Peyer's patch (tissue), 4 donors: Measurements from ENCODE around the gene ZNF460. TPM values are rescaled to one million over a fixed set of nuclear protein-coding genes. Genes with fewer than 3 reads are reported as not detected.

Experiments
- DNase-seq, 3 donors: peaks; one replicate each; pipeline ENCODE4 v3.0.0-alpha.2; 2017 to 2019
- H3K27ac ChIP-seq, 4 donors: fragments of 200-600 bp; sonication (generic); one replicate each; pipeline ENCODE4 v1.5.1; 2016 to 2019
- H3K27me3 ChIP-seq, 2 donors: fragments of 200-600 bp; sonication (generic); one replicate each; pipeline ENCODE4 v1.5.1; 2019
- H3K36me3 ChIP-seq, 3 donors: fragments of 200-600 bp; sonication (generic); one replicate each; pipeline ENCODE4 v1.5.1; 2016 to 2019
- H3K4me1 ChIP-seq, 4 donors: fragments of 200-600 bp; sonication (generic); one replicate each; pipeline ENCODE4 v1.5.1; 2016 to 2019
- H3K4me3 ChIP-seq, 4 donors: fragments of 200-600 bp; sonication (generic); 1 replicate in 3 of 4; 2 replicates in 1 of 4; pipeline ENCODE4 v1.5.1; 2016 to 2019; ENCODE audit warnings: mild to moderate bottlenecking in 1 of 4
- H3K9me3 ChIP-seq, 4 donors: fragments of 200-600 bp; sonication (generic); one replicate each; pipeline ENCODE4 v1.5.1; 2016 to 2019; ENCODE audit warnings: mild to moderate bottlenecking in 1 of 4
- CTCF ChIP-seq, 6 experiments: fragments of 450-650 bp in 4 of 6; fragments of 200-600 bp in 2 of 6; sonication (generic) in 1 of 6; IDR thresholded peaks; one replicate each; pipeline ENCODE4 v1.5.1; 2017 to 2019; ENCODE audit warnings: antibody characterized with exemption in 6 of 6, mild to moderate bottlenecking in 3 of 6, moderate library complexity in 1 of 6
- POLR2A ChIP-seq, 2 donors: fragments of 450-650 bp; IDR thresholded peaks; one replicate each; pipeline ENCODE4 v1.5.1; 2017; ENCODE audit warnings: antibody characterized with exemption in 2 of 2, mild to moderate bottlenecking in 2 of 2, moderate library complexity in 2 of 2
- total RNA-seq, 4 donors: library from RNA; depleted of rRNA; stranded (reverse); fragments of >200 nt; gene quantifications; one replicate each; pipeline ENCODE4 v1.1.0, GENCODE V29; 2016

Gene ZNF460
- total RNA-seq, 4 donors from 2014 or later, result 33.6 to 86.6 (median 54.2) TPM

GRCh38 chr19:57293719-57294118 lies 13.4 kb downstream of the ZNF460 start:
- Histone ChIP-seq H3K4me3 (no peak overlapping the region), H3K27ac (no peak overlapping the region), H3K9me3 (peaks cover 0 to 45% (median 4%) of the 10 kb centered on the region in 4 donors), H3K36me3 (peaks cover 0 to 79% (median 23%) of the 10 kb centered on the region in 3 donors), H3K27me3 (no peaks in the 10 kb centered on the region), H3K4me1 (no peaks in the 10 kb centered on the region)
- DNase-seq, result no peak
- TF ChIP-seq POLR2A (IDR thresholded peaks at IDR 0.05) (no peak), CTCF (IDR thresholded peaks at IDR 0.05) (no peak)

GRCh38 chr19:57302020-57302465 lies 21.8 kb downstream of the ZNF460 start:
- no peak for DNase-seq
- Histone ChIP-seq H3K4me1 (no peaks in the 10 kb centered on the region), H3K4me3 (no peak overlapping the region), H3K27me3 (no peaks in the 10 kb centered on the region), H3K9me3 (no peaks in the 10 kb centered on the region), H3K27ac (no peak overlapping the region), H3K36me3 (peaks cover 0 to 57% (median 0%) of the 10 kb centered on the region in 3 donors)
- no peak for TF ChIP-seq CTCF (IDR thresholded peaks at IDR 0.05)
- TF ChIP-seq POLR2A (IDR thresholded peaks at IDR 0.05), result no peak

GRCh38 chr19:57302727-57303401 lies 22.6 kb downstream of the ZNF460 start:
- H3K4me3 ChIP-seq, result no peak overlapping the region
- TF ChIP-seq CTCF (IDR thresholded peaks at IDR 0.05) (no peak), POLR2A (IDR thresholded peaks at IDR 0.05) (no peak)
- H3K4me1 ChIP-seq, result no peaks in the 10 kb centered on the region
- H3K27ac ChIP-seq, result no peak overlapping the region
- H3K36me3 ChIP-seq, result peaks cover 0 to 57% (median 0%) of the 10 kb centered on the region in 3 donors
- H3K27me3 ChIP-seq, result no peaks in the 10 kb centered on the region
- DNase-seq, result no peak
- no peaks in the 10 kb centered on the region for H3K9me3 ChIP-seq

GRCh38 chr19:57305056-57305455 lies 24.8 kb downstream of the ZNF460 start:
- Histone ChIP-seq H3K9me3 (no peaks in the 10 kb centered on the region), H3K27ac (no peak overlapping the region), H3K4me3 (no peak overlapping the region), H3K4me1 (no peaks in the 10 kb centered on the region), H3K36me3 (peaks cover 0 to 41% (median 0%) of the 10 kb centered on the region in 3 donors), H3K27me3 (no peaks in the 10 kb centered on the region)
- TF ChIP-seq POLR2A (IDR thresholded peaks at IDR 0.05), result no peak
- no peak for TF ChIP-seq CTCF (IDR thresholded peaks at IDR 0.05)
- DNase-seq, result no peak

GRCh38 chr19:57308514-57308913 lies 28.2 kb downstream of the ZNF460 start:
- Histone ChIP-seq H3K27ac (no peak overlapping the region), H3K9me3 (no peaks in the 10 kb centered on the region)
- no peak for DNase-seq

More at GRCh38 chr19:57308514-57308913, 28.2 kb downstream of the ZNF460 start:
- H3K36me3 ChIP-seq, result peaks cover 0 to 9% (median 0%) of the 10 kb centered on the region in 3 donors
- H3K27me3 ChIP-seq, result no peaks in the 10 kb centered on the region
- TF ChIP-seq CTCF (IDR thresholded peaks at IDR 0.05) (no peak), POLR2A (IDR thresholded peaks at IDR 0.05) (no peak)
- H3K4me1 ChIP-seq, result no peaks in the 10 kb centered on the region
- H3K4me3 ChIP-seq, result no peak overlapping the region
